Measurements from ENCODE around the gene OR2B2.

OR2B2 gene

GRCh38 chr6:27866357-27867050, 45.7 kb downstream of the OR2B2 start:
- DNase-seq (ENCODE audit: low read depth): no peak

GRCh38 chr6:27865850-27866356, 46.3 kb downstream of the OR2B2 start:
- no peak for DNase-seq (ENCODE audit: low read depth)

- DNase-seq (ENCODE audit: low read depth): peak; percentile 49
These were observed 47.0 kb downstream of the OR2B2 start for GRCh38 chr6:27864906-27865849.

GRCh38 chr6:27863962-27864905, 48.0 kb downstream of the OR2B2 start:
- no peak for DNase-seq (ENCODE audit: low read depth)

GRCh38 chr6:27862396-27863066, 49.7 kb downstream of the OR2B2 start:
- no peak for DNase-seq (ENCODE audit: low read depth)

GRCh38 chr6:27861861-27862260, 50.3 kb downstream of the OR2B2 start:
- DNase-seq (ENCODE audit: low read depth): no peak

GRCh38 chr6:27861276-27861840, 50.8 kb downstream of the OR2B2 start:
- no peak for DNase-seq (ENCODE audit: low read depth)

All from T-helper 22 cell (primary cell).